OCI-LY7 (cell line): ENCODE results near the gene ACTA2.

Source experiments
- CTCF ChIP-seq: fragments of 200-600 bp; sonication (generic); conservative IDR thresholded peaks from 2 replicates; pipeline ENCODE4 v1.5.1; 2014; ENCODE audit warnings: mild to moderate bottlenecking, antibody characterized with exemption, low read length, moderate library complexity, mixed read lengths
- EZH2phosphoT487 ChIP-seq: fragments of 200-600 bp; sonication (generic); IDR thresholded peaks from 2 replicates; pipeline ENCODE4 v1.6.1; 2018; ENCODE audit warnings: low read depth, borderline replicate concordance, mild to moderate bottlenecking, mixed run types, antibody characterized with exemption, low read length, moderate library complexity, mixed read lengths

DNA sequence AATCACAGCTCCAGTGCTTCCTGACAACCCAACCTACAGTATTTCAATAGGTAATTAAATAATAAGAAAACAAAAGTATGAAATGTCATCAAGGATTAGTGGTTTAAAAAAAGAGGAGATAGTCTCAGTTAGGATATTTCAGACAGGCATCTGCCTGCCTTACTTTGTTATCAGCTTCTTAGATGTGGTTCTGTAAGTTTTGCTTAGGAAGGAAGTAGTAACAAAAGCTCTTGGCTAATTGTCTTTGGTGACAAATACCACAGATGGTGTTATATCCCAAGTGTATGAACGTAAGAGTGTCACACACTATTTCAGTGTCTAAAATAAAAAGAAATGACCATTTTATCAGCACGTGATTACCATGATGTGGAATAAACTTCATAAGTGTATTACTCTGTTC, 9.8 kb upstream of the ACTA2 start:
- TF ChIP-seq CTCF (no peak), EZH2phosphoT487 (no peak)
